NCI-H1105 (cell line): ENCODE data around the gene TCHHL1.
A peak's percentile ranks its signal among the peaks of the same experiment; 100 is the strongest.

Experiments
- DNase-seq: peaks from one replicate; lab custom pipeline; 2025; lab: John Stamatoyannopoulos, UW

The TCHHL1 gene

DNA sequence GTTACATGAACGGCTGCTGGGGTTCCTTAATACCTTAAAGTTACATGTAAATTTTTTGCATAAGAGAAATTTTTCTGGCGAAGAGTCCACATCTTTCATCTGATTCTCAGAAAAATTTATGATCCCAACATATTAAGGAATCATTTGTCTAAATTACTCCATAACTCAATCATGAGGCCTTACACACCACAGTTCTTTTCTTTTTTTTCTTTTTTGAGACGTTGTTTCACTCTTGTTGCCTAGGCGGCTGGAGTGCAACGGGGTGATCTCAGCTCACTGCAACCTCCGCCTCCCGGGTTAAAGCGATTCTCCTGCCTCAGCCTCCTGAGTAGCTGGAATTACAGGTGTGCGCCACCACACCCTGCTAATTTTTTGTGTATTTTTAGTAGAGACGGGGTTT, 50.0 kb downstream of the TCHHL1 start:
- no peak for DNase-seq

DNA sequence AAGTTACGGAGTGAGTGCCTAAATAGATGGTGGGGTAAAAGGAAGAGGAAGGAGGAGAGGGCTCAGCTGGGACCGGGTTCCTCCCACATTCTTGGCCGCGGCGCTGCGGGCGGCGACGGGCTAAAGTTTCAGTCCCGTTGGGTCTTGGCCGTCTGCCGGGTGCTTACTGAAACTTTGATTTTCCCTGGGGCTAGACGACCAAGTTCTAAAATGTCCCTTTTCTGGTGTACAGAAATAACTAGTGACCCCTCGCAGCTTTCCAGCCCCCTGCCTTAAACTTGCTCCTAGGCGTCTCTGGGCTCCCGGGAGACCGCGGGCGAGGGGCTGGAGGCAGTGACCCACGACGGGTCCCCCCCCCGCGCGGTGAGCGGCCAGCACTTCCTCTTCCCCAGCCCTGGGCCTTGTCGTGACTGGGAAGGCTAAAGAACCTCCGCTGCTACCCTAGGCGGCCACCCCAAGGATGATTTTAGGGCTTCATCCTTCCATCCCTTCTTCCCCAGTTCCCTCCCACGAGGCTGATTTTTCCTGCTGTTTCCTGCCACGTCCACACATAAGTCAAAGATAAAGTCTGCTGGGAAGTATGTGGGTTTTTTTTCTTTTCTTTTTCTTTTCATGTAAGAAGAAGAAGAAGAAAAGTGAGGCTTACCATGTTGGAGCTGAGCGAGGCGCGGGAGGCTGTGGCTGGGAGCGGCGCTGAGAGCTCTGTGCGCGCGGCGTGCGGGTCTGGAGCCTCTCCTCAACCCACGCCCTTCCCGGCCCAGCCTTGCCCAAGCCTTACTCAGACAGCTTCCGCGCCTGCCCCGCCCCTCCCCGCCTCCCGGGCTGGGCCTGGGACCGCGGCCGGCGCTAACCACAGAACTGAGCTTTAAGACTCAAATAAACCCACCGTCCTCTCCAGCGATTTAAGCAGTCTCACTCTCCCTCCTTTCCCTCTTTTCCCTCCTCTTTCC, 52.3 kb downstream of the TCHHL1 start, which contains the start of gene S100A11:
TSS of gene S100A11 (minus strand) at position 738 of the 950 bp plus-strand sequence. CDS start at position 649, 89 bp downstream.
- DNase-seq, result no peak

DNA sequence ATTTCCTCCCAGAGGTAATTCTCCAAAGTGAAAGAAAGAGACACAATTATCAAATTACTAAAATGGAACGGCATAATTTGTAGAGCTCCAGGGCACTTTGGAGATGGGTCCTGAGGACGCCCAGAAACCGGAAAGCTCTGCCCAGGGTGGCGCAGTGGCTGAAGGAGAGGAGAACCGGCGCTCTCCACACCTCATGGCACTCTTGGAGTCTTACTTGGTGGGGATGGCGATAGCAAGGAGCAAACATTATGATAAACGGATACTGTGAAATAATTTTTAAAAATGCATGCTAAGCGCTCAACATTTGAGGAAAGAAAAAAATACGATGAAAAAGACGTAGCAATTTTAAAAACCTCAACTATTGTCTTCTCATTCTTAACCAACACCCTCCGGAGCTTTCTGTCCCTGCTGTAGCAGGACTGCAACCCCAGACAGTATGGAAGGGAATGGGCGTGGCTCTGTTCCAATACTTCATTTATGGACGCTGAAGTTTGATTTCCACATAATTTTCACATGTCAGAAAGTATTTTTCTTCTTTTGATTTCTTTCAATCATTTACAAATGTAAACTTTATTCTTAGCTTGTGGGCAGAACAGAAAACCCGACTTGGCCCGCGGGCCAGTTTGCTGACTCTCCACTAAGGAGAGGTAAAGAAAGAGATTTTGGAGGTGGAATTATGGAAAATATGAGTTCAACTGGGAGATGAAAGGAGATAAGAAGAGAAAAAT, 53.2 kb downstream of the TCHHL1 start:
- DNase-seq, result no peak

DNA sequence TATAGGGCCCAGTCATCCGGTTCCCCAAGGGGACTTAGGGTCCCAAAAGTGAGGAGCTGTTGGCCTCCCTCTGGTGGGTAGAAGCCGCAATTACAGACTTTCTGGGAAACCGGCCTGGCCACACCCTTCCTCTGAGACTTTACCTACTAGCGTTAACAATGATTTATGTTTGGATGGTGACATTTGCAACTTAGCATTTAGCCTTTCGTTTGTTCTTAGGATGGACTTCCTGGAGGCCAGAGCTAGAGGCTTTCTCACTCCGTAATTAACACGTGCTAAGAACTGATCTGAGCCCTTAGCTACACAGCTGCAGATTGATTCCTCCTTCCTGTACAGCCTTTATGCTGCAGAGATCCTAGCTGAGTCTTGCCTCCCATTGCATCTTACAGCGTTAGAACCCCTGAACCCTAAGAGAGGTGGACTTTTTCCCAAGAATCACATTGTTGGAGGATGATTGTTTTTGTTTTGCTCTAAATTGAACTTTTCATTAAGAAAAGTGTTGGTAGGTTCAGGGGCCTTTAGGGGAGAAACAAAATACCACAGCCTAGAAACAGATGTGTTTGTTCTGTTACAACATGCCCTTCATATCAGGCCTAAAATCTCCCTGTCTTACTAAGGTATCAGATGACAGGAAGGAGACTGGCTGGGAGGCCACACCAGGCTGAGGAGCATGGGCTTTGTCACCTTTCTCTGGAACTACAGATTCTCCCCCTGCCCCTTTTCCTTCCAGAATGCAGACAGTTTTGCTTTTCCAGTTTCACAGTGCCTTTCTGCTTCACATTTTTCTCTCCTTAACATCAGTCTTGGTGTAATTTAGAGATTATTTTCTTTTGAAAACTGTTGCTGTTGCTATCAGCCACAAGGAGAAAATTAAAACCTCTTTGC, 54.0 kb downstream of the TCHHL1 start:
- DNase-seq, result peak; percentile 67

GRCh38 chr1:152034324-152034653, 54.6 kb downstream of the TCHHL1 start:
- no peak for DNase-seq
